HepG2 (cell line): ENCODE measurements around the gene DEDD2. TPM values are rescaled to one million over a fixed set of nuclear protein-coding genes. Genes with fewer than 3 reads are reported as not detected.

Experiments used
- ATAC-seq: fragments of 200-7000 bp; cut with Tn5 transposase; 3 replicates; pipeline ENCODE4 v1.9.1; 2020; ENCODE audit warnings: mild to moderate bottlenecking, moderate library complexity
- BruUV-seq: library from RNA; stranded (reverse); fragments of 400-500 nt; replicated peaks from 2 replicates; lab custom pipeline; 2021; lab: Mats Ljungman, UMichigan
- CTCF ChIA-PET: fragments of 300-600 bp; formaldehyde crosslinking; extraction: SDS; loops from one replicate; lab custom pipeline; 2021; ENCODE audit warnings: low total read pairs, inconsistent platforms, low intra/inter-chr PET ratio; lab: Yijun Ruan, JAX
- POLR2A ChIA-PET: fragments of 350-600 bp; sonication (Branson Sonifier 250); formaldehyde crosslinking; loops from one replicate; lab custom pipeline; 2020; ENCODE audit warnings: antibody characterized with exemption, inconsistent platforms; lab: Yijun Ruan, JAX
- DNase-seq: peaks from one replicate; pipeline ENCODE4 v3.0.0-alpha.2; 2015; ENCODE audit warnings: low spot score
- FAIRE-seq: peaks from 3 replicates; lab custom pipeline; 2011; peaks lifted over from hg19 to GRCh38; lab: Jason Lieb, UNC
- H2AFZ ChIP-seq: one replicate; pipeline ENCODE4 v1.6.1; 2011; ENCODE audit warnings: low read length, inconsistent platforms
- H3K27ac ChIP-seq: fragments of 300-600 bp; 3 replicates; pipeline ENCODE4 v1.8.0; 2011; ENCODE audit warnings: mixed run types, mild to moderate bottlenecking, mixed read lengths, low read length, inconsistent platforms; ENCODE audit not compliant: insufficient read depth; ENCODE audit errors: extremely low read length
- H3K27me3 ChIP-seq, 2 experiments: fragments of 200-600 bp in 1 of 2; 2 replicates in 1 of 2; 3 replicates in 1 of 2; pipeline versions ENCODE4 v1.6.0 to v1.8.0; 2011; ENCODE audit warnings: low read length in 2 of 2, mild to moderate bottlenecking in 2 of 2, moderate library complexity in 2 of 2, inconsistent platforms in 1 of 2; ENCODE audit not compliant: insufficient read depth in 2 of 2, control insufficient read depth in 1 of 2
- H3K36me3 ChIP-seq, 2 experiments: fragments of 200-600 bp in 1 of 2; replicated peaks in 1 of 2; 2 replicates in 1 of 2; 3 replicates in 1 of 2; pipeline versions ENCODE4 v1.5.1 to v1.8.0; 2011; ENCODE audit warnings: low read length in 2 of 2, inconsistent platforms in 1 of 2; ENCODE audit not compliant: insufficient read depth in 2 of 2, control insufficient read depth in 1 of 2
- H3K4me1 ChIP-seq: 2 replicates; pipeline ENCODE4 v1.5.1; 2012; ENCODE audit warnings: low read length, inconsistent platforms; ENCODE audit not compliant: insufficient read depth
- H3K4me2 ChIP-seq: 2 replicates; pipeline ENCODE4 v1.6.0; 2011; ENCODE audit warnings: low read depth, low read length, inconsistent platforms
- H3K4me3 ChIP-seq, 3 experiments: fragments of 200-600 bp in 1 of 3; sonication (generic), shearing (Covaris generic) in 1 of 3; replicated peaks in 1 of 3; 2 replicates each; pipeline ENCODE4 v1.5.1; 2011 to 2016; ENCODE audit warnings: low read length in 3 of 3, inconsistent platforms in 2 of 3, low read depth in 2 of 3, mild to moderate bottlenecking in 2 of 3, control low read depth in 1 of 3, mixed read lengths in 1 of 3; ENCODE audit not compliant: insufficient read depth in 1 of 3
- H3K79me2 ChIP-seq: one replicate; pipeline ENCODE4 v1.6.1; 2011; ENCODE audit warnings: low read length, inconsistent platforms; ENCODE audit not compliant: insufficient read depth
- H3K9ac ChIP-seq: 2 replicates; pipeline ENCODE4 v1.6.0; 2011; ENCODE audit warnings: mild to moderate bottlenecking, low read depth, low read length, inconsistent platforms; ENCODE audit not compliant: insufficient read depth
- H3K9me3 ChIP-seq: 2 replicates; pipeline ENCODE4 v1.5.1; 2012; ENCODE audit warnings: mild to moderate bottlenecking, low read length
- H4K20me1 ChIP-seq: 2 replicates; pipeline ENCODE4 v1.6.0; 2011; ENCODE audit warnings: inconsistent platforms, mild to moderate bottlenecking, low read length, moderate library complexity; ENCODE audit not compliant: insufficient read depth
- ATF1 ChIP-seq: IDR thresholded peaks from 2 replicates; pipeline ENCODE4 v1.6.1; 2016; ENCODE audit warnings: mild to moderate bottlenecking, control low read depth
- CCAR2 ChIP-seq: fragments of 200-400 bp; formaldehyde crosslinking; optimal IDR thresholded peaks from 2 replicates; pipeline ENCODE3; 2018; ENCODE audit warnings: low read depth, mild to moderate bottlenecking, low read length, moderate library complexity
- SAFB2 ChIP-seq: sonication (generic); formaldehyde crosslinking; IDR thresholded peaks from 2 replicates; pipeline ENCODE4 v1.5.1; 2020; ENCODE audit warnings: missing genetic modification reagents, low read depth, mild to moderate bottlenecking, borderline replicate concordance
- ZNF260 ChIP-seq: sonication (generic); formaldehyde crosslinking; IDR thresholded peaks from 2 replicates; pipeline ENCODE4 v1.4.0; 2020; ENCODE audit warnings: missing genetic modification reagents, low read depth, mild to moderate bottlenecking, borderline replicate concordance
- ZNF547 ChIP-seq: sonication (generic); formaldehyde crosslinking; IDR thresholded peaks from 2 replicates; pipeline ENCODE4 v1.5.1; 2020; ENCODE audit warnings: mild to moderate bottlenecking, missing genetic modification reagents
- ZNF564 ChIP-seq: sonication (generic); formaldehyde crosslinking; IDR thresholded peaks from 2 replicates; pipeline ENCODE4 v1.8.1; 2023; ENCODE audit warnings: mild to moderate bottlenecking, missing genetic modification reagents
- ZNF619 ChIP-seq: sonication (generic); formaldehyde crosslinking; IDR thresholded peaks from 2 replicates; pipeline ENCODE4 v1.4.0; 2020; ENCODE audit warnings: mild to moderate bottlenecking, missing genetic modification reagents
- ZNF75D ChIP-seq: sonication (generic); formaldehyde crosslinking; IDR thresholded peaks from 2 replicates; pipeline ENCODE4 v1.8.1; 2023; ENCODE audit warnings: missing genetic modification reagents, mild to moderate bottlenecking, borderline replicate concordance
- WGBS: methylation state at CpG from one replicate; pipeline ENCODE4 v1.1.6; 2017; ENCODE audit warnings: low lambda C conversion rate; 5-methylcytosine and 5-hydroxymethylcytosine counted together
- in situ Hi-C: cut with HindIII; loops from 2 replicates; pipeline ENCODE4 v1.10.0; 2017; ENCODE audit warnings: low pct_unique_long_range_greater_than_20kb; ENCODE audit not compliant: extremely low pct_ligation_motif_present
- intact Hi-C: fragments of 100-400 bp; cut with micrococcal nuclease; formaldehyde crosslinking; loops from one replicate; pipeline ENCODE4 v1.10.0; 2022; ENCODE audit not compliant: unreplicated experiment
- polyA plus RNA-seq, 8 experiments: library from polyadenylated mRNA; depleted of rRNA in 3 of 8; stranded (reverse) in 7 of 8; unstranded in 1 of 8; fragments of >200 nt; fragmentation: Illumina TruSeq in 4 of 8; extraction: Trizol in 4 of 8; gene quantifications; 2 replicates each; pipeline versions ENCODE4 v1.2.1 to v1.2.3, GENCODE V29; 2011 to 2016; ENCODE audit warnings: low read depth in 4 of 8, missing spikeins in 1 of 8, mixed read lengths in 1 of 8; ENCODE audit not compliant: insufficient read depth in 1 of 8
- total RNA-seq, 5 experiments: library from RNA; depleted of rRNA; stranded (reverse); fragments of >200 nt; fragmentation: Illumina TruSeq; extraction: Trizol; gene quantifications; 2 replicates each; pipeline ENCODE4 v1.2.3, GENCODE V29; 2016; ENCODE audit warnings: low read depth in 1 of 5
- TF ChIP-seq, protein P1 (sequence below): sonication (generic); formaldehyde crosslinking; IDR thresholded peaks from 2 replicates; pipeline ENCODE4 v1.8.0; 2022; ENCODE audit warnings: mild to moderate bottlenecking, missing genetic modification reagents
- TF ChIP-seq, protein P2 (sequence below): sonication (generic); formaldehyde crosslinking; IDR thresholded peaks from 2 replicates; pipeline ENCODE4 v1.4.0; 2020; ENCODE audit warnings: missing genetic modification reagents, borderline replicate concordance
- TF ChIP-seq, protein P3 (sequence below): sonication (generic); formaldehyde crosslinking; IDR thresholded peaks from 2 replicates; pipeline ENCODE4 v1.4.0; 2020; ENCODE audit warnings: missing genetic modification reagents

The DEDD2 gene
- total and polyA plus RNA-seq, 2 of the 13 experiments (the other 11 are each of a cell fraction or from before 2014, with no cell fraction given): 19.2 to 24.7 TPM

DNA sequence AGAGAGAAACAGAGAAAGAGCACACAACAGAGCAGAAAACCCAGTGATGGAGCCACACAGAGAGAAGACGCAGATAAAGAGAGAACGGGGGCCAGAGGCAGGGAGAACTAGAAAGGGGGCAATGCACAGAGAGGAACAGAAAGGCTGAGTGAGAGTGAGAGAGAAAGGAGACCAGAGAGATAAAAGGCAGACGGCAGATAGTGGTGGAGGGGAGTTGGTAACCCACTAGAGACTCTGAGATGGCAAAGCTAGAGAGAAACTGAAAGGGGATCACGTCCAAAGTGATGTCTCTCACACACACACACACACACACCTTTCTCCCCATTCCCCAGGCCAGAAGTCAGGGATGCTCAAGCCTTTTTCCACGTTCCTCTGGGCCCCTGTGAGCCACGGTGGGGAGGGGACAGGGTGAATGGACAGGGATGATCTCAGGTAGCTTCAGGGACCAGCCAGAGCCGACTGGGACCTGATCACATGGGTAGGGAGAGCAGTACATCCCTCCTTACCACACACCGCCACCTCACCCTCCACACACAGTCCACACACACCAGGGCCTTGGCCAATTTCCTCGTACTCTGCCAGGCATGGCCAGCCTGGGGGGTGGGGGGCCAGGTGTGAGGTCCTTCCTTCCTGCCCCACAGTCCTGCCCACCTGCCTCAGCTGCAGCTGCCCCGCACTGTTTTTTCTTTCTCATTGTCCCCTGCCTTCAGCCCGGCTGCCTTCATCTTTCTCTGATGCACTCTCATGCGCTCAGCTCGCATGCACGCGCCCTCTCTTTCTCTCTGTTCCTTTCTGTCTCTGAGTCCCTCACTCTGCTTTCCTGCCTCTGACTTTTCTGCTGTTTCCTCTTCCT is 62.8 kb downstream of the DEDD2 start (continued):
- TF ChIP-seq, protein P1, sequence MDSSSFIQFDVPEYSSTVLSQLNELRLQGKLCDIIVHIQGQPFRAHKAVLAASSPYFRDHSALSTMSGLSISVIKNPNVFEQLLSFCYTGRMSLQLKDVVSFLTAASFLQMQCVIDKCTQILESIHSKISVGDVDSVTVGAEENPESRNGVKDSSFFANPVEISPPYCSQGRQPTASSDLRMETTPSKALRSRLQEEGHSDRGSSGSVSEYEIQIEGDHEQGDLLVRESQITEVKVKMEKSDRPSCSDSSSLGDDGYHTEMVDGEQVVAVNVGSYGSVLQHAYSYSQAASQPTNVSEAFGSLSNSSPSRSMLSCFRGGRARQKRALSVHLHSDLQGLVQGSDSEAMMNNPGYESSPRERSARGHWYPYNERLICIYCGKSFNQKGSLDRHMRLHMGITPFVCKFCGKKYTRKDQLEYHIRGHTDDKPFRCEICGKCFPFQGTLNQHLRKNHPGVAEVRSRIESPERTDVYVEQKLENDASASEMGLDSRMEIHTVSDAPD (CRISPR knock-in tag): no peak
- TF ChIP-seq SAFB2 (CRISPR knock-in tag): no peak
- no peak for TF ChIP-seq ZNF75D (CRISPR knock-in tag)
- TF ChIP-seq CCAR2: no peak
- TF ChIP-seq ZNF564 (CRISPR knock-in tag): no peak
- TF ChIP-seq, protein P2, sequence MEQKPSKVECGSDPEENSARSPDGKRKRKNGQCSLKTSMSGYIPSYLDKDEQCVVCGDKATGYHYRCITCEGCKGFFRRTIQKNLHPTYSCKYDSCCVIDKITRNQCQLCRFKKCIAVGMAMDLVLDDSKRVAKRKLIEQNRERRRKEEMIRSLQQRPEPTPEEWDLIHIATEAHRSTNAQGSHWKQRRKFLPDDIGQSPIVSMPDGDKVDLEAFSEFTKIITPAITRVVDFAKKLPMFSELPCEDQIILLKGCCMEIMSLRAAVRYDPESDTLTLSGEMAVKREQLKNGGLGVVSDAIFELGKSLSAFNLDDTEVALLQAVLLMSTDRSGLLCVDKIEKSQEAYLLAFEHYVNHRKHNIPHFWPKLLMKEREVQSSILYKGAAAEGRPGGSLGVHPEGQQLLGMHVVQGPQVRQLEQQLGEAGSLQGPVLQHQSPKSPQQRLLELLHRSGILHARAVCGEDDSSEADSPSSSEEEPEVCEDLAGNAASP (CRISPR knock-in tag): no peak
- TF ChIP-seq ZNF547: no peak

DNA sequence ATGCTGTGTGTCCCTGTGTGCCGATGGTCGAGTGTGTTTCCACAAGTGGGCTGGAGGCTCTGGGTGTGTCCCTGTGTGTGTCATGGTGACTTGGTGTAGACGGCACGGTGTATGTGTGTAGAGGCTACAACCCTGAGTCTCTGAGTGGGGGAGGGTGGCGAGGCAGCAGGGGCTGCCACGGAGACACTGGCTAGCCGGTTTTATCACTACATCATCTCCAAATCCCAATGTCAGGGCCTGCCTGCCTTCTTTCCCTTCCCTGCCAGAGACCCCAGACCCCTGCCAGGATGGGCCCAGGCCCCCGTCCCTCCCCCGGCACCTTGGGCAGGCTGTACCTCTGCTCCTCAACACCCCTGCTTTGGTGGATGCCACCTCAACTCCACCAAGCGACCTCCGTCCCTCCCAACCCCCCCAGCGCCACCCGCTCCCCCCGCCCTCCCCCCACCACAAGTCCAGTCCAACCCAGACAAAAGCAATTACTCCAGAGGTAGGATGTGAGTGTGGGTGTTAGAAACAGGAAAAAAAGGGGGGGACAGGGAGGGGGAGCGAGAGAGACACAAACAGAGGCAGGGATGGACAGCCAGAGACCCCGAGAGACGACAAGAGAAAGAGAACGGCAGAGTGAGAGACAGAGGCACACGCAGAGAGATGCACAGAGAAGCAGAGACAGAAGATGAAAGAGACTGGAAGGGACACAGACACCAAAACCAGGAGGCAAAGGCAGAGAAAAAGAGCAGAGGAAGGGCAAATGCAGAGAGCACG is 63.6 kb downstream of the DEDD2 start:
- FAIRE-seq (no peak), DNase-seq (no peak), ATAC-seq (no peak)
- CTCF ChIA-PET: no interaction called here
- no peak overlapping the region for H3K4me2 ChIP-seq
- POLR2A ChIA-PET: no interaction called here
- intact Hi-C loops (no loop called here), in situ Hi-C loops (no loop called here)
- no peaks in the 10 kb centered on the region for H3K36me3 ChIP-seq
- no peak overlapping the region for H2AFZ ChIP-seq
- no peak overlapping the region for H3K4me3 ChIP-seq
- WGBS: 5% methylated on average over 16 of the region's 20 CpGs
- H3K9me3 ChIP-seq: no peaks in the 10 kb centered on the region
- H4K20me1 ChIP-seq: no peaks in the 10 kb centered on the region
- TF ChIP-seq, protein P3, sequence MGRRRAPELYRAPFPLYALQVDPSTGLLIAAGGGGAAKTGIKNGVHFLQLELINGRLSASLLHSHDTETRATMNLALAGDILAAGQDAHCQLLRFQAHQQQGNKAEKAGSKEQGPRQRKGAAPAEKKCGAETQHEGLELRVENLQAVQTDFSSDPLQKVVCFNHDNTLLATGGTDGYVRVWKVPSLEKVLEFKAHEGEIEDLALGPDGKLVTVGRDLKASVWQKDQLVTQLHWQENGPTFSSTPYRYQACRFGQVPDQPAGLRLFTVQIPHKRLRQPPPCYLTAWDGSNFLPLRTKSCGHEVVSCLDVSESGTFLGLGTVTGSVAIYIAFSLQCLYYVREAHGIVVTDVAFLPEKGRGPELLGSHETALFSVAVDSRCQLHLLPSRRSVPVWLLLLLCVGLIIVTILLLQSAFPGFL (CRISPR knock-in tag): no peak
- TF ChIP-seq ZNF260 (CRISPR knock-in tag) (no peak), ATF1 (no peak), ZNF619 (no peak)
- no peak overlapping the region for H3K27ac ChIP-seq
- peaks cover 5% of the 10 kb centered on the region; the same call in 1 of the 2 replicates for H3K4me1 ChIP-seq
- H3K9ac ChIP-seq: no peak overlapping the region
- no peaks in the 10 kb centered on the region for H3K79me2 ChIP-seq
- no TSS peak for BruUV-seq
- peaks cover 12 to 68% of the 10 kb centered on the region in 2 experiments; a peak in 4 of 5 replicates for H3K27me3 ChIP-seq
